Lung (tissue), 12 donors: Measurements from ENCODE around the gene PDP2. TPM values are rescaled to one million over a fixed set of nuclear protein-coding genes. Genes with fewer than 3 reads are reported as not detected.

Experiments used
- ATAC-seq: fragments of 200-7000 bp; cut with Tn5 transposase; one replicate; pipeline ENCODE4 v1.9.1; 2020; ENCODE audit warnings: moderate number of reproducible peaks; ENCODE audit not compliant: insufficient read depth, low FRiP score
- DNase-seq, 3 donors: peaks; one replicate each; pipeline ENCODE4 v3.0.0-alpha.2; 2013 to 2017
- H3K27ac ChIP-seq, 2 donors: one replicate each; pipeline ENCODE4 v1.5.1; 2013; ENCODE audit warnings: mild to moderate bottlenecking in 2 of 2, moderate library complexity in 2 of 2, control low read depth in 1 of 2, inconsistent platforms in 1 of 2, low read depth in 1 of 2, low read length in 1 of 2
- H3K27me3 ChIP-seq, 3 donors: one replicate each; pipeline ENCODE4 v1.5.1; 2013; ENCODE audit warnings: low read length in 2 of 3; ENCODE audit not compliant: control insufficient read depth in 3 of 3, insufficient read depth in 3 of 3
- H3K36me3 ChIP-seq, 4 donors: one replicate each; pipeline ENCODE4 v1.5.1; 2013; ENCODE audit warnings: low read length in 4 of 4, mild to moderate bottlenecking in 1 of 4, moderate library complexity in 1 of 4; ENCODE audit not compliant: control insufficient read depth in 4 of 4, insufficient read depth in 4 of 4
- H3K4me1 ChIP-seq, 5 donors: one replicate each; pipeline ENCODE4 v1.5.1; 2013; ENCODE audit warnings: low read length in 5 of 5, mild to moderate bottlenecking in 2 of 5, moderate library complexity in 1 of 5; ENCODE audit not compliant: control insufficient read depth in 5 of 5, insufficient read depth in 5 of 5
- H3K4me3 ChIP-seq: one replicate; pipeline ENCODE4 v1.5.1; 2013; ENCODE audit warnings: mild to moderate bottlenecking, control low read depth, moderate library complexity
- H3K9ac ChIP-seq, 2 donors: one replicate each; pipeline ENCODE4 v1.5.1; 2013; ENCODE audit warnings: low read length in 2 of 2, control low read depth in 1 of 2; ENCODE audit not compliant: insufficient read depth in 1 of 2
- H3K9me3 ChIP-seq, 4 donors: one replicate each; pipeline ENCODE4 v1.5.1; 2013; ENCODE audit warnings: low read length in 3 of 4, mild to moderate bottlenecking in 1 of 4, moderate library complexity in 1 of 4; ENCODE audit not compliant: control insufficient read depth in 4 of 4, insufficient read depth in 3 of 4
- whole genome bisulfite sequencing, 2 donors: extraction: QIAGEN DNeasy Blood & Tissue Kit; methylation state at CpG; one replicate each; pipeline ENCODE4 v1.1.7; 2013; 5-methylcytosine and 5-hydroxymethylcytosine counted together
- polyA plus RNA-seq, 2 donors: library from polyadenylated mRNA; stranded (reverse); fragments of 200-250 nt; gene quantifications; one replicate each; pipeline ENCODE4 v1.2.1, GENCODE V29; 2013
- total RNA-seq, 2 donors: library from RNA; depleted of rRNA in 1 of 2; stranded (reverse); fragments of >200 nt in 1 of 2; gene quantifications; one replicate each; pipeline ENCODE4 v1.2.1, GENCODE V29; 2014 to 2021
- TF ChIP-seq, protein P1 (sequence below): IDR thresholded peaks from 2 replicates; pipeline ENCODE4 v1.5.1; 2012; ENCODE audit warnings: mild to moderate bottlenecking; ENCODE audit errors: control extremely low read depth, extremely low read depth
- donor health status: control.
- donor health status: control.
- donor health status: Bipolar disorder and iron deficiency.
- donor health status: healthy.
- donor health status: DM: yes; HTN: yes; CAD: no.

The PDP2 gene
- total and polyA plus RNA-seq, 4 donors: 4.5 to 23.0 (median 13.1) TPM

DNA sequence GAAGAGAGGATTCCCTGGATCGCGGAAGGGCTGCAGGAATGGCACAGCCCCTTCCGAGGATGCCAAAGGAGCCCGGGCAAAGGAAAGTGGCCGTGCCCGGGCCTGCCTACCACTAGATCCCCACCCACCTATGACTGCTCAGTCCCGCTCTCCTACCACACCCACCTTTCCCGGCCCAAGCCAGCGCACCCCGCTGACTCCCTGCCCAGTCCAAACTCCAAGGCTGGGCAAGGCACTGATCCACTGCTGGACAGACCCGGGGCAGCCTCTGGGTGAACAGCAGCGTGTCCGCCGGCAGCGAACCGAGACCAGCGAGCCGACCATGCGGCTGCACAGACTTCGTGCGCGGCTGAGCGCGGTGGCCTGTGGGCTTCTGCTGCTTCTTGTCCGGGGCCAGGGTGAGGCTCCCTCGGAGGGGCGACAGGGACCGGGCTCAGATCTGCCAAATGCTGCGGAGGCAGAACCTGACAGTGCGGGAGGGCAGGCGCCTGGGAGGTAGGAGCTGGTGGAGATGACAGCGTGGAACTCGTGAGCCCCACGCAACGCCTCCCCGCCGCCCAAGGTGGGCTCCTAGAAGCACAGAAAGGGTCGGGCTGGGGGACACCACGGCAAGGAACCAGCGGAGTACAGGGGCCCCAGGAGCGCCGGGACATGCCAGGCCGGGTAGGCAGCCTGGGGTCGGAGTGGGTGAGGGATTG, 55.1 kb downstream of the PDP2 start, which contains the start of gene CES2:
CES2 (plus strand) TSS at position 203 of the 698 bp plus-strand sequence; CDS start at position 323, 120 bp downstream.
- no peaks in the 10 kb centered on the region for H3K9me3 ChIP-seq
- H3K4me1 ChIP-seq: peaks cover 7 to 28% (median 16%) of the 10 kb centered on the region in 5 donors
- H3K4me3 ChIP-seq: peak within 1 kb of the TSS; percentile 95
- DNase-seq: no peak
- TF ChIP-seq, protein P1, sequence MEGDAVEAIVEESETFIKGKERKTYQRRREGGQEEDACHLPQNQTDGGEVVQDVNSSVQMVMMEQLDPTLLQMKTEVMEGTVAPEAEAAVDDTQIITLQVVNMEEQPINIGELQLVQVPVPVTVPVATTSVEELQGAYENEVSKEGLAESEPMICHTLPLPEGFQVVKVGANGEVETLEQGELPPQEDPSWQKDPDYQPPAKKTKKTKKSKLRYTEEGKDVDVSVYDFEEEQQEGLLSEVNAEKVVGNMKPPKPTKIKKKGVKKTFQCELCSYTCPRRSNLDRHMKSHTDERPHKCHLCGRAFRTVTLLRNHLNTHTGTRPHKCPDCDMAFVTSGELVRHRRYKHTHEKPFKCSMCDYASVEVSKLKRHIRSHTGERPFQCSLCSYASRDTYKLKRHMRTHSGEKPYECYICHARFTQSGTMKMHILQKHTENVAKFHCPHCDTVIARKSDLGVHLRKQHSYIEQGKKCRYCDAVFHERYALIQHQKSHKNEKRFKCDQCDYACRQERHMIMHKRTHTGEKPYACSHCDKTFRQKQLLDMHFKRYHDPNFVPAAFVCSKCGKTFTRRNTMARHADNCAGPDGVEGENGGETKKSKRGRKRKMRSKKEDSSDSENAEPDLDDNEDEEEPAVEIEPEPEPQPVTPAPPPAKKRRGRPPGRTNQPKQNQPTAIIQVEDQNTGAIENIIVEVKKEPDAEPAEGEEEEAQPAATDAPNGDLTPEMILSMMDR: no peak
- H3K9ac ChIP-seq: peak within 1 kb of the TSS; percentile 82 to 92
- peak within 1 kb of the TSS; percentile 93 to 97 for H3K27ac ChIP-seq
- peak; percentile 54 for ATAC-seq
- peaks cover 13 to 22% (median 19%) of the 10 kb centered on the region in 4 donors for H3K36me3 ChIP-seq
- no peaks in the 10 kb centered on the region for H3K27me3 ChIP-seq
- WGBS, 2 donors: 40 to 59% methylated on average over 44 of the region's 44 CpGs

DNA sequence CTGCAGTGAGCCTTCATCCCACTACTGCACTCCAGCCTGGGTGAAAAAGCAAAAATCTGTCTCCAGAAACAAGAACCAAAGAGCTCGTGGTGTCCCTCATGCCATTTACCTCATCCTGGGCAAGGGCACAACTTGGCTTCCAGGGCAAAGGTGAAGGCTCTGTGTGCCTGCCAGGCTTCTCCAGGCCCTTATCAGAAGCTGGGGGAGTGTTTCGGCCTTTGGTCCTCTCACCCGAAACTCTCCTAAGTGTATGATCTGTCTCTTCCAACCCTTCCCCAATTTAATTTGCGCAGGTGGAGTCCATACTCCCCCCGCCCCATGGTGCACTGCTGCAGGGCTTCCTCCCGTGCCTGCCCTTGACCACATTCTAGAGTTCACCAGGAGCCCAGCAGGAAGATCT, 56.1 kb downstream of the PDP2 start:
- H3K36me3 ChIP-seq: peaks cover 22 to 32% (median 28%) of the 10 kb centered on the region in 4 donors
- H3K9ac ChIP-seq: peak overlapping the region in 1 of 2 donors; percentile 5
- 86 to 93% methylated on average over 6 of the region's 6 CpGs for WGBS, 2 donors
- no peaks in the 10 kb centered on the region for H3K27me3 ChIP-seq
- peaks cover 7 to 28% (median 16%) of the 10 kb centered on the region in 5 donors for H3K4me1 ChIP-seq
- no peak overlapping the region for H3K4me3 ChIP-seq
- no peak for DNase-seq
- no peak for ATAC-seq
- TF ChIP-seq, protein P1: no peak
- H3K27ac ChIP-seq: peak overlapping the region in 1 of 2 donors; percentile 53
- H3K9me3 ChIP-seq: no peaks in the 10 kb centered on the region

DNA sequence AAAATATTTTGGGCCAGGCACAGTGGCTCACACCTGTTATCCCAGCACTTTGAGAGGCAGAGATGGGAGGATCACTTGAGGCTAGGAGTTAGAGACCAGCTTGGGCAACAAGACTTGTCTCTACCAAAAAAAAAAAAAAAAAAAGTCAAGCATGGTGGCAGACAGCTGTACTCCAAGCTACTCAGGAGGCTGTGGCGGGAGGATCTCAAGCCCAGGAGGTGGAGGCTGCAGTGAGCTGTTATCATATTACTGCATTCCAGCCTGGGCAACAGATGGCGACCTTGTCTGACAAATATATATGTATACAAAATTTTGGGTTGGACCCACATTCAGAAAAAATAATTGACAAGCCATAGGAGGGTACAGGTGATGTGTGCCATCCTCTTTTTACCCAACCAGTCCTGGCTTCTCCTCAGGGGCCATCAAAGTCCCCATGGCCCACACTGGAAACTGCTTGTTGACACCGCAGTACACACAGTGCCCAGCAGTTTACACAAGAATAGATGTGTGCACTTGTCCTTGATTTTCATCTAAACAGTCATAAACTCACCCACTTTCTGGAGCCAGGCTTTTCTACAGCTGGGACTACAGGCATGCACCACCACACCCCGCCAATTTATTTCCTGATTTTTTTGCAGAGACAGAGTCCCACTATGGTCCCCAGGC, 56.7 kb downstream of the PDP2 start:
- no peak for ATAC-seq
- 92 to 95% methylated on average over 4 of the region's 4 CpGs for WGBS, 2 donors
- no peaks in the 10 kb centered on the region for H3K9me3 ChIP-seq
- peak overlapping the region in 1 of 2 donors; percentile 5 for H3K9ac ChIP-seq
- H3K4me3 ChIP-seq: no peak overlapping the region
- TF ChIP-seq, protein P1: no peak
- H3K4me1 ChIP-seq: peaks cover 7 to 28% (median 16%) of the 10 kb centered on the region in 5 donors
- DNase-seq: no peak
- H3K27me3 ChIP-seq: no peaks in the 10 kb centered on the region
- peak overlapping the region in 1 of 2 donors; percentile 51 for H3K27ac ChIP-seq
- peaks cover 26 to 36% (median 30%) of the 10 kb centered on the region in 4 donors for H3K36me3 ChIP-seq
